Measurements from ENCODE around the gene RPS17.

GRCh38 chr15:82553846-82554245 is 13.6 kb upstream of the RPS17 start:
- TF ChIP-seq, protein P1, sequence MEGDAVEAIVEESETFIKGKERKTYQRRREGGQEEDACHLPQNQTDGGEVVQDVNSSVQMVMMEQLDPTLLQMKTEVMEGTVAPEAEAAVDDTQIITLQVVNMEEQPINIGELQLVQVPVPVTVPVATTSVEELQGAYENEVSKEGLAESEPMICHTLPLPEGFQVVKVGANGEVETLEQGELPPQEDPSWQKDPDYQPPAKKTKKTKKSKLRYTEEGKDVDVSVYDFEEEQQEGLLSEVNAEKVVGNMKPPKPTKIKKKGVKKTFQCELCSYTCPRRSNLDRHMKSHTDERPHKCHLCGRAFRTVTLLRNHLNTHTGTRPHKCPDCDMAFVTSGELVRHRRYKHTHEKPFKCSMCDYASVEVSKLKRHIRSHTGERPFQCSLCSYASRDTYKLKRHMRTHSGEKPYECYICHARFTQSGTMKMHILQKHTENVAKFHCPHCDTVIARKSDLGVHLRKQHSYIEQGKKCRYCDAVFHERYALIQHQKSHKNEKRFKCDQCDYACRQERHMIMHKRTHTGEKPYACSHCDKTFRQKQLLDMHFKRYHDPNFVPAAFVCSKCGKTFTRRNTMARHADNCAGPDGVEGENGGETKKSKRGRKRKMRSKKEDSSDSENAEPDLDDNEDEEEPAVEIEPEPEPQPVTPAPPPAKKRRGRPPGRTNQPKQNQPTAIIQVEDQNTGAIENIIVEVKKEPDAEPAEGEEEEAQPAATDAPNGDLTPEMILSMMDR (IDR thresholded peaks at IDR 0.05): no peak
- no peak for TF ChIP-seq POLR2A (IDR thresholded peaks at IDR 0.05)
